GM21619 (cell line): Measurements from ENCODE around the gene SPNS3.

Source experiments
- ATAC-seq: cut with Tn5 transposase; IDR thresholded peaks from one replicate; pipeline ENCODE4 v1.9.1; 2021; ENCODE audit not compliant: unreplicated experiment

SPNS3 gene

DNA sequence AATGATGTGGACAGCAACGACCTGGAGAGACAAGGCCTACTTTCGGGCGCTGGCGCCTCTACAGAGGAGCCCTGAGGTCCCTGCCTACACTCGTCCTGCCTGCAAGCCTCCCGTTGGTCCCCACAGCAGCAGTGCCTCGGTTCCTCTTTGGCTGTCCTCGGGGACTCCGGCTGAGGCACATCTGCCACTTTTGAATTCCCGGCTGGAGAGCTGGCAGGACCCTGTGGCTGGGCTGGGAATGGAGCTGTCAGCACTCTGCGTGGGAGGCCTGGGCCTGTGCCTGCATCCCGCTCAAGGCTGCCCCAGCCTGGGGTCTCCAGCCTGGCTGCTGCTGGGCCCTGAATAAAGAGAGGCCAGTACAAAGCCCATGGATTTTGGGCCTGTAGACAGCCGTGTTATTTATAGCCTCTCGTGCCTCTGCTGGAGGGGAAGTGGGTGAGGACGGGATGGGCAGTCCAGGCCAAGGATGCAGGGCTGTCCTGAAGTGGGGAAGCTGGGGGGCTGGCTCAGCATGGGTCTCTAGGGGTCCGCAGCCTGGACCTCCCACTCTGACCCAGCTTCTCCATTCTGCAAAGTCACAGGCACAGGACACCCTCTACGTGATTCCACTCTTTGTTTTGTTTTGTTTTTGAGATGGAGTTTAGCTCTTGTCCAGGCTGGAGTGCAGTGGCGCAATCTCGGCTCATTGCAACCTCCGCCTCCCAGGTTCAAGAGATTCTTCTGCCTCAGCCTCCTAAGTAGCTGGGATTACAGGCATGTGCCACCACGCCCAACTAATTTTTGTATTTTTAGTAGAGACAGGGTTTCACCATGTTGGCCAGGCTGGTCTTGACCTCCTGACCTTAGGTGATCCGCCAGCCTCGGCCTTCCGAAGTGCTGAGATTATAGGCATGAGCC is 54.3 kb downstream of the SPNS3 start:
- no peak for ATAC-seq

DNA sequence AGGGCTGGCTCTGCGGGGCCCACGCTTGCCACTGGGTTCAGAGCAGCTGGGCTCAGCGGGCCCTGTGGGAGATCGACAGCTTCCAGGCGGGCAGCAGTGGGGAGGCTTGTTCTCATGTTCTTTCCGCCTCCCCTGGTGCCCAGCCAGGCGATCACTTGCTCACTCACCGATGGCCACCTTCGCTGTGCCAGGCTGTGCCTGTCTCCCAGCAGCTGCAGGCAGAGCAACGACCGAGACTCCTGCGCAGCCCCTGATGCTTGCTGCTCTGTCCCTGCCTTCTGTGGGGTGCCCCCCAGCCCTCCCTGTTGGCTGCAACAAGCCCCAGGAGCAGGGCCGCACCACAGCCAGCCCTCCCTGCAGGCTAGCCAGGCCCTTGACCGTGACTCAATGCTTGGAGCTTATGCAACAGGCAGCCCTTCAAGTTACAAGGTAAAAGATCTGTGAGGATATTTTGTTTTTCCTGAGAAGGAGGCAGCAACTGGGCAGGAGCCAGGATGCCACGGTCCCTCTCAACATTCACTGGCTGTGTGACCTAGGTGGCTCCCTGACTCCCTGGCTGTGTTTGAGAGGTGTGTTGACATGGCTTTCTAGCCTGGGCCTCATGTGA is 55.4 kb downstream of the SPNS3 start:
- no peak for ATAC-seq

DNA sequence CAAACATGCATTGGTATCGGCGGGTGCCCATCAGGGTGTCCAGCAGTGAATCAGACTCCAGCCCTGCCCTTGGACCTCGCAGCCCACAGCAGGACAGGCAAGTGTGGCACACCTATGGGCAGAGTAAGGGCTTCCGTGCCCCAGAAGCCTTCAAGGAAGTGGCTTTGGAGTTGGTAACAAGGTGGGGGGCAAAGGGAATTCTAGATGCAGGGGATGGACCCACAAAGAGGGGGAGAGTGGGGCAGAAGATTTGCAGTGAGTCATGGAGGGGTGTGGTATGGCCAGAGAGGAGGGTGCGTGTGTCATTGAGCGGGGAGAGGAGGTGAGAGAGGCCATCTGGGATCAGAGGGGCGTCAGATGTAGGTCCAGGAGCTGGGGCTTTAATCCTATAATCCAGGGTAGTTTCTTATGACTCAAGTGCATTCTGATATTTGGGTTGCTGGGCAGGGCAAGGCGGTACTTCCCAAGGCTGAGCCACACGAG is 56.4 kb downstream of the SPNS3 start:
- no peak for ATAC-seq

DNA sequence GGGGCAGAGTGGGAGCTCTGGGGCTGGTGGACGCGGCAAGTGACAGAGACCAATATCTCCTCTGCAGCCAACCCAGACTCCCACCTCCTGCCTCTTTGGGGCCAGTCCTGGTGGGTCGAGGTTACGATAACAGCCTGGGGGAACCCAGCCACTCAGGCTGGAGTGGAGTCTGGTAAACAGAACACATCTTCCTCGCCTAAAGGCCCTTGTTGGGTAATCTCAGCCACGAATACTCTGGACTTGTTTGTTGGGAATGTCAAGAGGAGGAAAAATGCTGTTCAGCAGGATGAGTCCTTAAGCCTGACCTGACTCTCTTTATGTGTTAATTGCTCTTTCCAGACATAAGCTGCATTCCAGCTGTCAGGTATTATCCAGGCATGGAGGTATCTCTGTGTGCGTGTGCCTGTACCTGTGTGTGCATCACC is 56.9 kb downstream of the SPNS3 start:
- ATAC-seq, result no peak

DNA sequence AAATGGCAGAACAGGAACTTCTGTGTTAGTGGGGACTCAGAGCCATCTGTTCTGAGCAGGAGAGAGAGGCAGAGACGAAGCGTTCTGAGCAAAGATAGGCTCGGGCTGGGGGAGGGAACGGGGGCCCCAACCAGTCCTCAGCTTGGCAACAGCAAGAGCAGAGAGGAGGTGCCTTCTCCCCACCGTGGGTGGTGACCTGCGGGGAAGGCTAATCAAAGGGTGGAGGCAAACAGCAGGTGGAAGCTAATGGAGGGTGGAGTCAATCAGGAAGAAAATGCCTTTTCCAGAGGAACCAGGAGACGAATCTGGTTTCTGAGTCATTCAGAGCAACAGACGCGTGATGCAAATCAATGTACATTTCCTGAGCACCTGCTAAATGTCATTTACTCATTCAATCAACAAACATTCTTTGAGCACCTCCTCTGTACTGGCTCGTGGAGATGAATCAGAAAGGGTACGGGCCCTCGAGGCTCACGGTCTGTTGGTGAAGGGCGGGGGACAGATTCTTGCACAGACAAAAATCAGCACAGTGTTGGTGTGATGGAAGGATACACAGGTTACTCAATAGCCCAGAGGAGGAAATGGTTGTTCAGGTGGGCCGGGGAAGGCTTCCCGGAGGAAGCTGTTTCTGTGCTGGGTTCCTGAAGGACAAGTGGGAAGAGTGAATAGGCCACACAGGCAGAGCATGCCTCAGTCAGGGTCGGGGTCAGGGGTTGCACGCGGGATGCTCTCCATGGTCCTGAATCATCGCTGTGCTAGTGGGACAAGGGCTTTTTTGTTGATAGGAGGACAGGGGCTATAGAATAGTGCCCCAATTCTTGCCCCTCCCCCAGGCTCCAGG is 59.2 kb downstream of the SPNS3 start:
- no peak for ATAC-seq

DNA sequence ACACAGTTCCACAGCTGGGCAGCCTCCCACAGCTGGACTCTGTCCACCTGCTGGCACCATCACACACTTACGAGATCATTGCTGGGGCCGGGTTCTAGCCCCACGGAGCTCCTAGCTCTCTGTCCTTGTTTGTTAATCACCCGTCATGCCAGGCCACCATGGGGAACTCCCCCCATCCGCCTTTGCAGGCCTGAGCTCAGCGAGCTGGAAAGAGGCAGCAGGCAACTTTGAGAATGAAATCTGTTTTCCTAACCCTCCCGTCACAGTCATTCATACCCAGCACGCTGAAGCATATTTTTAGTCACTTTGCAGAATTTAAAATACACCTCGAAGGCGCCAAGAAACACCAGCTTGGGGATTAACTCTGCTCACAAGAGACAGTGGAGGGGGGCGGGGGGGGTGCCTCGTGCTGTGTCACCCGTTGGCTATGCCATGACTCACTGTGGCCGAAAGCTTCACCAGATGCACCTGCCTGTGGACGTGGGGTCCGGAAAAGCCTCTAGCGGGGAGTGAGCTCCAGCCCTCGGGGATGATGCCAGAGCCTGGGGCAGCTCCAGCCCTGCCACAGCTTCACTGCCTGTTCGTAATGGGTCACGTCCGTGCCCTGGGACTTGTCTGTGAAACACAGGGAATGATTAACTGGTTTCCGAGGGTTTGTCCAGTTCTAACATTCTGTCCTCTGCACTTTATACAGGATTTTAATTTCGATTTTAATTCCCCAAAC is 63.5 kb downstream of the SPNS3 start:
- ATAC-seq, result no peak

DNA sequence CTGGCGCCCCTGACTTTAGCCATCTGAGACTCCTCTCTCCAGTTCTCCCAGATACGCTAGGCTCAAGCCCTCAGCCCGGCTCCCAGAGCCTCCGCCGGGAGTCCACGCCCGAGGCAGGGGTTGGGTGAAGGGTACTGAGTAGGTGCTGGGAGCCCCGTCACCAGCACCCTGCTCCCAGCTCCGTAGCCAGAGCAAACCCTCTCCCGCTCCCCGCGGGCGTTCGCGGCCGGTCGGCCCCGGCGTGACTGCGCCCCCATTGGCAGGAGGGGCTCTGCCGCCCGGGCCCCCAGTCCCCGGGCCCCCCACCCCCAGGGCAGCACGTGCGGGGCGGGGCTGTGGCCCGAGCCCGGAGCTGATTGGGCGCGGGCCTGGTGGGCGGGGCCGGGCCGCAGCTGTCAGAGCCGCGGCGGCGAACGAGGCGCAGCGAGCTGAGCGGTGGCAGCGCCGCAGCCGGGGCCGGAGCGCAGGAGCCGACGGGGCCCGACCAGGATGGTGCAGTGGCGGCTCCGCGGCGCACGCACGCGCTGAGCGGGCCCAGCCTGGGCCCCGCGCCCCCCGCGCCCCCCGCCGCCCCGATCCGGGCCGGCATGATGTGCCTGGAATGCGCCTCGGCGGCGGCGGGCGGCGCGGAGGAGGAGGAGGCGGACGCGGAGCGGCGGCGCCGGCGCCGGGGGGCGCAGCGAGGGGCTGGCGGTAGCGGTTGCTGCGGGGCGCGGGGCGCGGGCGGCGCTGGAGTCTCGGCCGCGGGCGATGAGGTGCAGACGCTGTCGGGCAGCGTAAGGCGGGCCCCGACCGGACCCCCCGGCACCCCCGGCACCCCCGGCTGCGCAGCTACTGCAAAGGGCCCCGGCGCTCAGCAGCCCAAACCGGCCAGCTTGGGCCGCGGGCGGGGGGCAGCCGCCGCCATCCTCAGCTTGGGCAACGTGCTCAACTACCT is 65.0 kb downstream of the SPNS3 start, which contains the start of gene SPNS2:
Gene SPNS2 (plus strand): TSS at position 421 of the 937 bp plus-strand sequence. CDS start 167 bp downstream, at position 588.
- peak; percentile 48 for ATAC-seq

DNA sequence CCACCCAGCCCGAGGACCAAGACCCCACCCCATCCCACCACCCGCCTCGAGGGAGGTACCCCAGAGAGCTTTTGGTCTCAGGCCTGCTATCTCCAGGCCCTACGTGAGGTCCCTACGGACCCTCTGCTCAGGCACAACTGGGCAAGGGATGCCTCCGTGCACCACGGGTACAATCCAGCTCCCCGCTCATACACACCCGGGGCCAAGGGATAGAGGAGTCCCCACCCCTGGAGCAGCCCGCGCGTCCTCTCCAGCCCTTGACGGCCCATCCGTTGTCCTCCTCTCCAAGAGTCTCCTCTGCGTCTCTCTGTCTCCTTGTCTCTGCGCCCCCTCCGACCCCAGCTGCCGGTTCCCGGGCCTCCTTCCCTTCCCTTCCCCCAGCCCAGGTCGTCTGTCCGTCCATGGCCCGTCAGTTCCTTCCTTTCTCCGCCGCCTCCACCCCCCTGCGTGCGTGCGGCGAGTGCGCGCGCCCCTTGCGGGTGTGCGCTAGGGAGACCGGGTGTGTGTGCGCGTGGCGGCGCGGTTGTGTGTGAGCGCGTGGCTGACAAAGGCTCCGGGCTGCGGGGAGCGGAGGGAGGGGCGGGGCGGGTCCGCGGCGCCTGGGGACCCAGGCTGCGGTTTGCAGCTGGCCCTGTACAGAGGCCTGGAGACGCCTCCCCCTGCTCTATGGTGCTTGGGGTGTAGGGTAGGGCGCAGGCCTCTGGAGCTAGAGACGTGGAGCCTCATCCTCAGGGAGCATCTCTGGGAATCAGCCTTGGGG is 65.9 kb downstream of the SPNS3 start:
- ATAC-seq, result no peak

DNA sequence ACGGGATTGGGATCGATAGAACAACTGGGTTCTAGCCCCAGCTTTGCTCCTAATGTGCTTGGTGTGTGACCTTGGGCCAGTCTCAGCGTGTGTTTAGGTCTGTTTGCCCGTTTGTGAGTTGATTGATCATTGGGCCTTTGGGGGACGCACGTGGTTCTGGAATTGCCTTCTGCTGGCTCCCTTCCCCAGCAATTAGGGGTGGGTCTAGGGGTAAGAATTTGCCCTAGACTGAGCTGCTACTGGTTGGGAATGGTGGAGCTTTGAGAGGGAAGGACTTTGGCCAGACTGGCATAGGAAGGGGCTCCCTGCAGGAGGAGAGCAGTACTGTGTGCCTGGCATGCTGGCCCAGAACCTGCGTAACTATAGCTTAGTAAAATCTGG is 66.4 kb downstream of the SPNS3 start:
- ATAC-seq, result no peak

DNA sequence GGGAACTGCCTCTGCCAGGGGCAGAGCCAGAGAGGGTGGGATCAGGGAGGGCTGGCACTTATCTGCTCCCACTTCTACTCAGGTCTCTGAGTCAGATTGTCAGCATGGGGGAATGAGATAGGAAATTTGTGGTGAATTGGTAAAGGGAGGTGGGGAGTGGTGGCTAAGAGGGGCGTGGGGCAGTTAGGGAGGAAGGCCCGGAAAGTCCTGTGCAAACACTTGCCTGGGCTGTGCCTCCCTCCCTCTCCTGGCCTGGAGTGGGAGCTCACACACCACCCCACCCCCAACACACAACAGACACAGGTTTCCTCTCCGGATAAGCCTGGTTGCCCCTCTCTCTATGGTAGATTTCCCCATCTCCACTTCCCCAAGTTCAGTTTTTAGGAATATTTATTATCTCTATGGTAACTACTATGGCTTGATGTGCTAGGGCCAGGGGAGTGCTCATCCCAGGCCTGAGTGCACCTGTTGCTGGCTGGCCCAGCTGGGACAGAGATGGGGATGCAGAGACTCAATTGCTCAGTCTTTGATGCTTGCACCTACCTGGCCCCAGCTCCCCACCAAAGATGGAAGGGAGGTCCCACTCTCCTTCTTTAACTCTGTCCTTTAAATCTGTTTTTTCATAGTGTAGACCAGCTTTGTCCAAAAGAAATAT is 67.7 kb downstream of the SPNS3 start:
- no peak for ATAC-seq

DNA sequence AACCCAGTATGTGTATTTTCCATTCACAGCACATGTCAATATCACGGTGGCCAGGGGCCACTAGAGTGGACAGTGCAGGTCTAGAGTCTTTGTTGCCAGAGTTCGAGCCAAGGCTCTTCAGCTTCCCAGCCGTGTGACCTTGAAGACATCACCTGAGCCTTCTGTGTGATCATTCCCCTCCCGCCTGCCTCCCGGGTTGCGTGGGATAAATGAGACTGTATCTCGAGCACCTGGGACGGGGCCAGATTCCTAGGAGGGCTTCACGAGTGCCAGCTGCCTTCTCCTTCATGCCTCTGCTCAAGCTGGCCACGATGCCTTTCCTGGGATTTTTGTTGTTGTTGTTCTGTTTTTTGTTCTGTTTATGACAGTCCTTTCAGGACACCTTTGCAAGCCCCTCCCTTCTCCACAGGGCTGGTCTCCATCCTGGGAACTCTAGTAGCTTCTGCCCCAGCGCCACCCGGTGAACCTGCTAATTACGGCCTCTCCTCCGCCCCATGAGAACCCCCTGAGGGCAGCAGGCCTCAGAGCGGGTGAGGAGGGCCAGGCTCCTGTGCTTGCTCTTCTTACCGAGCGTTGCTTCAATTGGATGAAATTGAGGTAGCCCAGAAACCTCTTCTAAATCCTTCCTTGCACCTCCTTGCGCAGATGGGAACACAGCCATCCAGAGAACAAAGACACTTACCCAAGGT is 68.9 kb downstream of the SPNS3 start:
- ATAC-seq, result no peak

DNA sequence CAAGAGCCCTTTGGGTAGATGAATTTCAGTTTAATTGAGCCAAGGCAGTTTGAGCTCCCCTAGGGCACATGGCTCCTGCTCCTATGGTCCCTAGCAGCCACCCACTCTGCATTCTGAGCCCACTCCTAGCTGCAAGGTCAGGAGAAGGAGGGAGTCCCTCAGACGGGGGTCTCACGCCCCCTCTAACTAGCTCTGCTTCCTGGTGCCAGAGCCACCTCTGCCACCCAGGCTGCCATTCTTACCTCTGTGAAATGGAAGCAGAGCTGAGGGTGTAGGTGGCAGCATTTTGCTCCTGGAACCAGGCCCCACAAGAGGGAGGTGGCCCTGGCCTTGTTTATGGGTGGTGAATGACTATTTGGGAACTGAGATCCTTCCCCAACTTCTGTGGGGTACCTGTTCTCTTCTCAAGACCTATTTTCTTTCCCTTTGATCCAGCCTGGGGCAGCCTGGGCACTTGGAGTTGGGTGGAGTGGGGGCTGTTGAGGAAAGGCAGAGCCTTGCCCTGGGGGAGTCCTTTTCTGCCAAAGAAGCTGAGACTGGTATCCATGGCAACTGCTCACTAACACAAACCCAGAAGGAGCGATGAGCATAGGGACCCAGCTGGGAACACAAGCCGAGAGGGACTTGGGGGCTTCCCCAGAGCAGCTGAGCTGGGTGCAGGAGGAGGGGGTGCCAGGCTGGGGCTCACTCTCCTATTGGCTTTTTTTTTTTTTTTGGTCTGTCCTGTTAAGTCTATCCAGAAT is 69.7 kb downstream of the SPNS3 start:
- no peak for ATAC-seq

DNA sequence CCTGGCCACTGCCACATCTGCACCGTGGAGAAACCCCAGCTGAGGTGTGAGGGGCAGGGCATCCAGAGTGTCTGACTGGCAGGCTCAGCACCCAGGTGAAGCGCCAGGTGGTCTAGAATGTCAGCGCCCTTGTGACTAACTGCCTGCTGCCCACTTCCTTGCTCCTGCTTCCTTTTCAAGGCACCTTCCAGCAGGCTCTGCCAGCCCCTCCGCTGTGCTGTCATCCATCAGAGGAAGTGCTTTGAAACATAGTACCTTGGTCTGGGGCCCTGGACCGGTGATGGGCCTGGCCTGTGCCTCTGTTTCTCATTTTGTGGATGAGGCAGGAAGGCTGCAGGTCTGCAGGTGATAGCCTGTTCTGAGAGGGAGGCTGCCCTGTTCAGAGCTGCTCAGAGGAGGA is 70.4 kb downstream of the SPNS3 start:
- ATAC-seq, result no peak

DNA sequence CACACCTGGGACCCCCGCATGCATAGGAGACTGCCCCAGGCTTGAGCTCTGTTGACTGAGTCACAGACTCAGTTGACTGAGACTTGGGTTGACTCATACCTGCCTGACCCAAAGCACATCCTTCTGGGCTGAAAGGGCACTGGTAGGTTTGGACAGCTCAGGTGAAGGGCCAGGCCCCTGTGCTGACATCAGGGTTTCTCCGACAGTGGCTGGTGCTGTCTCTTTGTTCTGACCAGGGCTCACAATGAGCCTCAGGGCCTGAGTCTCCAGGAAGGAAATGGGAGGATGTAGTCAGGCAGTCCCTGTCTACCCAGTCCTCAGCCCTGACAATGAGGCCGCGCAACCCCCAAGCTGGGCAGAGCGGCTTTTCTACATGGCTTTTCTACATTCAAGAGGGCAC is 71.4 kb downstream of the SPNS3 start:
- ATAC-seq, result no peak

DNA sequence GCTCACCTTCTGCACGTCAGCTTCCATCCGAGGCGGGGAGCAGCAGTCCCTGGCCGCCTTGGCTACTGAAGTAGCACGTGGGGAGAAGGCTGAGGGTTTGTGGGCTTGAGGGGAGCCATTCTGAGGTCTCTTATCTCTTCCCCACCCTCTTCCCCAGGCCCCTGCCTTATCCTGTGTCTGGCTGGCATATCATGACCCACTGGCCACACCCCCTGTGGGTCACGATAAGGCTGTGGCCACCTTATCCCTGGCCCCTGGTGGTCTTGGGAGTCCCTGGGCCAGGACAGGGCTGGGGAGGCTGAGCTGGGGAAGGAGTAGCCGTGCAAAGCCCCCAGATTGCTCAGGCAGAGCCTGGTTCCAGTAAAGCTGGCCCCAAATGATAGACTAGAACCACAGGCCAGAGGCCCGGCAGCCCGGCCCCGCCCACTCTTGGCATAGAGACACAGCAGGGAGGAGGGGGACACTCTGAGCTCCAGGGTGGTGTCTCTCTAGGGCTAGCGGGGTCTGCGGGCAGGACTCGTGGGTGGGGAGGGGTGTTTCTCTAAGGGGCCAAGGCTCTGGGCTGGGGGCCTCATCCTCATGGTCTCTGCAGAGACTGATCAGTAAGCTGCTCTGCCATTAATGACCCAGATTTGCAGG is 72.6 kb downstream of the SPNS3 start:
- no peak for ATAC-seq

DNA sequence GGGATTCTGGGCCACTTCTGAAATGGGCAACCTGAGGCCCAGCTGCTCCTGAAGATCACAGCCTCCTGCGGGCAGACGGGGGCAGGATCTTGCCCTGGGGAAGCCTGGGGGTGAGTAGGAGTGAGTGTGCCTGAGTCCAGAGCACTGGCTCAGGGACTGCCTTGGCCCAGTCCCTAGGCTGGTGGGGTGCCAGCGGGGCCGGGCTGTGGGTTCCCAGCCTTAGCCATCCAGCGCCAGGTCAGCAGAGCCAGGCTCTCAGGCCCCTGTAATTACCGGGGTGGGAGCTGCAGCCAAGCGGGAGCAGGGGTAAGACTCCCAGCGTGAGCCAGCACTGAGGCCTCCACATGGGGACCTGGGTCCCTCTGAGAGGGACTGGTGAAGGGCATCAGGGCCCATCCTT is 73.2 kb downstream of the SPNS3 start:
- no peak for ATAC-seq
